ENCODE results near the gene RNF150. TPM values are rescaled to one million over a fixed set of nuclear protein-coding genes. Genes with fewer than 3 reads are reported as not detected.
A peak's percentile ranks its signal among the peaks of the same experiment; 100 is the strongest.

RNF150 gene
- total and polyA plus RNA-seq, 2 experiments from 2014 or later: 4.2 to 9.2 TPM

DNA sequence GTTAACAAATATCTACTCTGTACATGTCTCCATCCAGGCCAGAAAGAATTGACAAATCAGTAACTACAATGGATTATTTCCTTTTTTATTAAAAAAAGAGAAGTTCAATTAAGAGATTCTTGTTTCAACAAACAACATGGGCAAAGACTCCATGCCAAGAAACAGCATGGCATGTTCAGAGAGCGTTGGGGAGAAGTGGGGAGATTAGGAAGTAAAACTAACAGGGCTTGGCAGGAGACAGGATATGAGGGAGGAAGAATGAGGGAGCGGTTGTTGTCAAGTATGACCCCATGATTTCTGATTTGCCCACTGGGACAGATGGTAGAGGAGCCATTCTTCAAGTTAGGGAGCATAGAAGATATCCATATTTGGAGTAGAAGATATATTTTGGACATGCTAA is 128.4 kb downstream of the RNF150 start:
- H3K9me2 ChIP-seq (replicated peaks; ENCODE audit: insufficient read depth): no peaks in the 10 kb centered on the region
- no peaks in the 10 kb centered on the region for H4K20me1 ChIP-seq (ENCODE audit: insufficient read depth, poor library complexity, severe bottlenecking)
- no peaks in the 10 kb centered on the region for H3K79me2 ChIP-seq
- H2AFZ ChIP-seq: no peak overlapping the region
- H3K4me1 ChIP-seq (ENCODE audit: insufficient read depth): no peaks in the 10 kb centered on the region
- H3K27me3 ChIP-seq: no peaks in the 10 kb centered on the region
- H3K9me3 ChIP-seq (ENCODE audit: low read depth): no peaks in the 10 kb centered on the region
- TF ChIP-seq EZH2phosphoT487 (IDR thresholded peaks at IDR 0.05; ENCODE audit: low read depth, severe bottlenecking, unreplicated experiment): no peak
- TF ChIP-seq EZH2 (IDR thresholded peaks at IDR 0.05; ENCODE audit: borderline replicate concordance): no peak
- no peak for TF ChIP-seq CTCF (IDR thresholded peaks at IDR 0.05; ENCODE audit: poor library complexity)
- no peak overlapping the region for H3K4me2 ChIP-seq
- H3K27ac ChIP-seq: no peak overlapping the region
- H3K4me3 ChIP-seq: no peak overlapping the region
- H3K36me3 ChIP-seq (replicated peaks; ENCODE audit: insufficient read depth, low read depth): no peaks in the 10 kb centered on the region
- 98% methylated on average over 2 of the region's 2 CpGs for WGBS (ENCODE audit: low lambda C conversion rate, missing lambda C conversion rate)
- DNase-seq (ENCODE audit: low spot score): no peak

DNA sequence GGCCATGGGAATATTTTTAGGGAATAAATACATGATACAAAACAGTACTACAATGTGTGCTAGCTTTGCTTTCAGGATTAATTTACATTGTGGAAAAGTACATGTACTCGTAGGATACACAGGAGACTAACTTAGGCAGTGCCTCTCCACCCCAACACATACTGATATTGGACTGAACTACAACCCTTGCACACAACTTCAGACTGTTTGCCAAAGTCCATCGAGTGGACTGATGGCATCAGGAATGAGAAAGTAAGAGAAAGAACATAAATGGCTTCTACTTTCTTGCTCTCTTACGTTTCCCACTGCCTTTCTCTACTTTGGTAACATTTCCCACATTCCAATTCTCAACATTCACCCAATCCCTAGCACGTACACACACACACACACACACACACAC is 130.1 kb downstream of the RNF150 start:
- Histone ChIP-seq H4K20me1 (ENCODE audit: insufficient read depth, poor library complexity, severe bottlenecking) (no peaks in the 10 kb centered on the region), H3K79me2 (no peaks in the 10 kb centered on the region), H3K9me3 (ENCODE audit: low read depth) (no peaks in the 10 kb centered on the region), H3K4me1 (ENCODE audit: insufficient read depth) (no peaks in the 10 kb centered on the region), H3K9me2 (replicated peaks; ENCODE audit: insufficient read depth) (no peaks in the 10 kb centered on the region), H3K36me3 (replicated peaks; ENCODE audit: insufficient read depth, low read depth) (no peaks in the 10 kb centered on the region), H2AFZ (no peak overlapping the region), H3K4me2 (no peak overlapping the region), H3K4me3 (no peak overlapping the region), H3K27me3 (no peaks in the 10 kb centered on the region), H3K27ac (no peak overlapping the region)
- TF ChIP-seq EZH2phosphoT487 (IDR thresholded peaks at IDR 0.05; ENCODE audit: low read depth, severe bottlenecking, unreplicated experiment) (no peak), CTCF (IDR thresholded peaks at IDR 0.05; ENCODE audit: poor library complexity) (no peak), EZH2 (IDR thresholded peaks at IDR 0.05; ENCODE audit: borderline replicate concordance) (no peak)
- WGBS (ENCODE audit: low lambda C conversion rate, missing lambda C conversion rate): 89% methylated on average over 4 of the region's 4 CpGs
- DNase-seq (ENCODE audit: low spot score): no peak

- Histone ChIP-seq H3K9me2 (replicated peaks; ENCODE audit: insufficient read depth) (no peaks in the 10 kb centered on the region), H3K79me2 (no peaks in the 10 kb centered on the region), H3K36me3 (replicated peaks; ENCODE audit: insufficient read depth, low read depth) (no peaks in the 10 kb centered on the region), H3K4me3 (no peak overlapping the region), H3K9me3 (ENCODE audit: low read depth) (no peaks in the 10 kb centered on the region), H3K27me3 (no peaks in the 10 kb centered on the region), H4K20me1 (ENCODE audit: insufficient read depth, poor library complexity, severe bottlenecking) (no peaks in the 10 kb centered on the region), H3K27ac (no peak overlapping the region), H3K4me2 (no peak overlapping the region), H3K4me1 (ENCODE audit: insufficient read depth) (no peaks in the 10 kb centered on the region), H2AFZ (no peak overlapping the region)
- 52% methylated on average over 4 of the region's 4 CpGs for WGBS (ENCODE audit: low lambda C conversion rate, missing lambda C conversion rate)
- peak; percentile 13 for DNase-seq (ENCODE audit: low spot score)
- no peak for TF ChIP-seq EZH2 (IDR thresholded peaks at IDR 0.05; ENCODE audit: borderline replicate concordance)
- no peak for TF ChIP-seq EZH2phosphoT487 (IDR thresholded peaks at IDR 0.05; ENCODE audit: low read depth, severe bottlenecking, unreplicated experiment)
- no peak for TF ChIP-seq CTCF (IDR thresholded peaks at IDR 0.05; ENCODE audit: poor library complexity)
Measured at GRCh38 chr4:141002323-141002805, 130.9 kb downstream of the RNF150 start.

DNA sequence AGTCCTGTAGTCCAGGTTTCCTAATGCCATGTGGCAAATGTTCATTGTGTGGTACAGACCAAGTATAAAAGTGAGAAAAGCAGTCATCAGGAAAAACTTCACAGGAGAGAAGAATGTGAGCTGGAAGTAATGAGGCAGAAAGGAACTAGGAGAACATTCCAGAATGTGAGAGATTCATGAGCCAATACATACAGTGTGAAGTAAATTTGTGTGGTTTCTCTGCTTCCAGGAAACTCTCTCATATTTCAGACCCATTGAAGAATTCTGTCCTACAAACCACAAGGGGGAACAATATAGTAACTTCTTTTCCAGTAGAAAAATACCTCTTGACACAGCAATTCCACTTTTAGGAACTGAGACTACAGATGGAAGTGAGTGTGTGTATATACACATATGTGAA is 136.5 kb downstream of the RNF150 start:
- no peaks in the 10 kb centered on the region for H3K27me3 ChIP-seq
- H3K4me3 ChIP-seq: no peak overlapping the region
- no peaks in the 10 kb centered on the region for H3K4me1 ChIP-seq (ENCODE audit: insufficient read depth)
- H3K36me3 ChIP-seq (replicated peaks; ENCODE audit: insufficient read depth, low read depth): no peaks in the 10 kb centered on the region
- H4K20me1 ChIP-seq (ENCODE audit: insufficient read depth, poor library complexity, severe bottlenecking): no peaks in the 10 kb centered on the region
- no peak for DNase-seq (ENCODE audit: low spot score)
- H3K27ac ChIP-seq: no peak overlapping the region
- no peaks in the 10 kb centered on the region for H3K9me3 ChIP-seq (ENCODE audit: low read depth)
- no peaks in the 10 kb centered on the region for H3K9me2 ChIP-seq (replicated peaks; ENCODE audit: insufficient read depth)
- no peak overlapping the region for H3K4me2 ChIP-seq
- H2AFZ ChIP-seq: no peak overlapping the region
- no peaks in the 10 kb centered on the region for H3K79me2 ChIP-seq
- TF ChIP-seq EZH2phosphoT487 (IDR thresholded peaks at IDR 0.05; ENCODE audit: low read depth, severe bottlenecking, unreplicated experiment): no peak
- no peak for TF ChIP-seq CTCF (IDR thresholded peaks at IDR 0.05; ENCODE audit: poor library complexity)
- TF ChIP-seq EZH2 (IDR thresholded peaks at IDR 0.05; ENCODE audit: borderline replicate concordance): no peak
